Neural cell (in vitro differentiated cells): ENCODE measurements around the gene RPS16. TPM values are rescaled to one million over a fixed set of nuclear protein-coding genes. Genes with fewer than 3 reads are reported as not detected.

ENCODE experiments used
- H2AFZ ChIP-seq: fragments of 200-600, 300-800 bp; sonication (generic), shearing (Covaris generic); 2 replicates; pipeline ENCODE4 v1.6.0; 2014; ENCODE audit warnings: low read depth, mild to moderate bottlenecking, antibody characterized with exemption, low read length, moderate library complexity
- H3F3A ChIP-seq: fragments of 200-600 bp; shearing (Covaris generic); 2 replicates; pipeline ENCODE4 v1.6.1; 2016; ENCODE audit warnings: mild to moderate bottlenecking, moderate library complexity, mixed read lengths, antibody characterized with exemption, low read length; ENCODE audit not compliant: insufficient read depth, poor library complexity, severe bottlenecking
- H3K27ac ChIP-seq: fragments of 200-600, 300-800 bp; sonication (generic), shearing (Covaris generic); 2 replicates; pipeline ENCODE4 v1.5.1; 2014; ENCODE audit warnings: mild to moderate bottlenecking, low read length, moderate library complexity
- H3K27me3 ChIP-seq: fragments of 300-800, 200-600 bp; sonication (generic), shearing (Covaris generic); 2 replicates; pipeline ENCODE4 v1.6.0; 2014; ENCODE audit warnings: mild to moderate bottlenecking, low read depth, low read length, moderate library complexity; ENCODE audit not compliant: insufficient read depth
- H3K36me3 ChIP-seq: fragments of 300-800, 200-600 bp; sonication (generic), shearing (Covaris generic); 2 replicates; pipeline ENCODE4 v1.5.1; 2014; ENCODE audit warnings: mild to moderate bottlenecking, antibody characterized with exemption, low read length, moderate library complexity; ENCODE audit not compliant: insufficient read depth
- H3K4me2 ChIP-seq: fragments of 300-800, 200-600 bp; sonication (generic), shearing (Covaris generic); 2 replicates; pipeline ENCODE4 v1.6.0; 2014; ENCODE audit warnings: mild to moderate bottlenecking, low read length
- H3K4me3 ChIP-seq: fragments of 300-800, 200-600 bp; sonication (generic), shearing (Covaris generic); 2 replicates; pipeline ENCODE4 v1.5.1; 2014; ENCODE audit warnings: mild to moderate bottlenecking, low read length, moderate library complexity
- H3K79me2 ChIP-seq: fragments of 200-600 bp; shearing (Covaris generic); replicated peaks from 2 replicates; pipeline ENCODE4 v1.6.0; 2014; ENCODE audit warnings: mild to moderate bottlenecking, low read length, moderate library complexity; ENCODE audit not compliant: insufficient read depth
- H3K9ac ChIP-seq: fragments of 300-800, 200-600 bp; sonication (generic), shearing (Covaris generic); 2 replicates; pipeline ENCODE4 v1.6.1; 2016; ENCODE audit warnings: mild to moderate bottlenecking, low read length, mixed read lengths
- H3K9me2 ChIP-seq: fragments of 200-600 bp; shearing (Covaris generic); 2 replicates; pipeline ENCODE4 v1.6.1; 2016; ENCODE audit warnings: mild to moderate bottlenecking, low read length, mixed read lengths; ENCODE audit not compliant: insufficient read depth
- H3K9me3 ChIP-seq: fragments of 200-600, 300-800 bp; sonication (generic), shearing (Covaris generic); 2 replicates; pipeline ENCODE4 v1.6.1; 2016; ENCODE audit warnings: mild to moderate bottlenecking, mixed run types, low read length, moderate library complexity, mixed read lengths
- H4K20me1 ChIP-seq: fragments of 200-600 bp; shearing (Covaris generic); 2 replicates; pipeline ENCODE4 v1.6.1; 2016; ENCODE audit warnings: mild to moderate bottlenecking, mixed run types; ENCODE audit not compliant: insufficient read depth
- CTCF ChIP-seq: fragments of 450-650 bp; IDR thresholded peaks from 2 replicates; pipeline ENCODE4 v1.5.1; 2014; ENCODE audit warnings: antibody characterized with exemption, mild to moderate bottlenecking, moderate library complexity; ENCODE audit not compliant: poor library complexity, severe bottlenecking
- EP300 ChIP-seq: fragments of 450-650 bp; conservative IDR thresholded peaks from 2 replicates; pipeline ENCODE4 v1.6.1; 2014; ENCODE audit warnings: antibody characterized with exemption, mild to moderate bottlenecking, moderate library complexity; ENCODE audit not compliant: poor library complexity, severe bottlenecking
- EZH2 ChIP-seq: fragments of 200-600, 300-800 bp; shearing (Covaris generic), sonication (generic); IDR thresholded peaks from 2 replicates; pipeline ENCODE4 v1.6.1; 2014; ENCODE audit warnings: antibody characterized with exemption, low read length, borderline replicate concordance, mild to moderate bottlenecking; ENCODE audit not compliant: insufficient read depth, poor library complexity, severe bottlenecking
- MXI1 ChIP-seq: fragments of 450-650 bp; conservative IDR thresholded peaks from 2 replicates; pipeline ENCODE4 v1.6.1; 2014; ENCODE audit warnings: antibody characterized with exemption, mild to moderate bottlenecking; ENCODE audit not compliant: poor library complexity, severe bottlenecking
- POLR2AphosphoS5 ChIP-seq: IDR thresholded peaks from 2 replicates; pipeline ENCODE4 v1.6.1; 2012
- RAD21 ChIP-seq: fragments of 450-650 bp; conservative IDR thresholded peaks from 2 replicates; pipeline ENCODE4 v1.6.1; 2014; ENCODE audit warnings: antibody characterized with exemption, mild to moderate bottlenecking, moderate library complexity
- REST ChIP-seq: IDR thresholded peaks from 2 replicates; pipeline ENCODE4 v1.6.1; 2012; ENCODE audit warnings: borderline replicate concordance
- SMC3 ChIP-seq: fragments of 450-650 bp; conservative IDR thresholded peaks from 2 replicates; pipeline ENCODE4 v1.6.1; 2014; ENCODE audit warnings: antibody characterized with exemption, mild to moderate bottlenecking, moderate library complexity; ENCODE audit not compliant: poor library complexity
- TAF1 ChIP-seq: IDR thresholded peaks from 2 replicates; pipeline ENCODE4 v1.6.1; 2012; ENCODE audit warnings: low read depth
- polyA plus RNA-seq: library from polyadenylated mRNA; depleted of rRNA; stranded (reverse); fragments of >200 nt; gene quantifications from 2 replicates; pipeline ENCODE4 v1.2.3, GENCODE V29; 2014

Gene RPS16
- polyA plus RNA-seq, 1 donor from 2014 or later: 22.6 TPM

GRCh38 chr19:39445196-39446111 is 9.7 kb upstream of the RPS16 start, which contains the start of gene SUPT5H:
SUPT5H (plus strand) TSS chr19:39445582; CDS start chr19:39445891, 309 bp downstream.
- Histone ChIP-seq H3K79me2 (peaks cover 48% of the 10 kb centered on the region), H3K4me3 (peak within 1 kb of the TSS; percentile 92), H3K9me3 (no peaks in the 10 kb centered on the region), H3K36me3 (no peaks in the 10 kb centered on the region), H3K27me3 (no peaks in the 10 kb centered on the region), H4K20me1 (no peaks in the 10 kb centered on the region), H3K4me2 (peak within 1 kb of the TSS; percentile 97), H3F3A (no peaks in the 10 kb centered on the region), H3K27ac (peak within 1 kb of the TSS; percentile 98), H3K9me2 (no peaks in the 10 kb centered on the region), H2AFZ (peak within 1 kb of the TSS; percentile 69), H3K9ac (peak within 1 kb of the TSS; percentile 97)
- TF ChIP-seq SMC3 (peak; percentile 47), EP300 (no peak), TAF1 (peak; percentile 93), REST (peak; percentile 84), POLR2AphosphoS5 (peak; percentile 99), EZH2 (no peak), MXI1 (peak; percentile 92), RAD21 (peak; percentile 41), CTCF (peak; percentile 26)

- no peaks in the 10 kb centered on the region for H3K9me2 ChIP-seq
- no peaks in the 10 kb centered on the region for H3F3A ChIP-seq
- H3K27ac ChIP-seq: peak overlapping the region; percentile 98
- H4K20me1 ChIP-seq: no peaks in the 10 kb centered on the region
- peaks cover 46% of the 10 kb centered on the region for H3K79me2 ChIP-seq
- TF ChIP-seq MXI1 (no peak), TAF1 (no peak), EP300 (no peak), CTCF (no peak), SMC3 (no peak), REST (no peak), RAD21 (no peak), EZH2 (no peak), POLR2AphosphoS5 (no peak)
- peak overlapping the region; percentile 92 for H3K4me3 ChIP-seq
- H3K27me3 ChIP-seq: no peaks in the 10 kb centered on the region
- H2AFZ ChIP-seq: peak overlapping the region; percentile 69
- peak overlapping the region; percentile 65 for H3K4me2 ChIP-seq
- no peaks in the 10 kb centered on the region for H3K9me3 ChIP-seq
- H3K9ac ChIP-seq: peak overlapping the region; percentile 97
- no peaks in the 10 kb centered on the region for H3K36me3 ChIP-seq
Measured at GRCh38 chr19:39444598-39445195, 8.9 kb upstream of the RPS16 start.
